Panc1 (cell line): ENCODE measurements around the gene GCN1.

Experiments used
- POLR2AphosphoS5 ChIP-seq: IDR thresholded peaks from 2 replicates; pipeline ENCODE4 v1.6.1; 2012; ENCODE audit warnings: mild to moderate bottlenecking, low read depth, low read length, moderate library complexity
- TF ChIP-seq, protein P1 (sequence below): fragments of 450-650 bp; IDR thresholded peaks from 2 replicates; pipeline ENCODE4 v1.5.1; 2017; ENCODE audit warnings: mild to moderate bottlenecking
- TF ChIP-seq, protein P2 (sequence below), 2 experiments: IDR thresholded peaks; 2 replicates each; pipeline ENCODE4 v1.6.1; 2011 to 2012; ENCODE audit warnings: low read depth in 2 of 2, control low read depth in 1 of 2, low read length in 1 of 2, mild to moderate bottlenecking in 1 of 2, moderate library complexity in 1 of 2; ENCODE audit not compliant: insufficient read depth in 1 of 2

DNA sequence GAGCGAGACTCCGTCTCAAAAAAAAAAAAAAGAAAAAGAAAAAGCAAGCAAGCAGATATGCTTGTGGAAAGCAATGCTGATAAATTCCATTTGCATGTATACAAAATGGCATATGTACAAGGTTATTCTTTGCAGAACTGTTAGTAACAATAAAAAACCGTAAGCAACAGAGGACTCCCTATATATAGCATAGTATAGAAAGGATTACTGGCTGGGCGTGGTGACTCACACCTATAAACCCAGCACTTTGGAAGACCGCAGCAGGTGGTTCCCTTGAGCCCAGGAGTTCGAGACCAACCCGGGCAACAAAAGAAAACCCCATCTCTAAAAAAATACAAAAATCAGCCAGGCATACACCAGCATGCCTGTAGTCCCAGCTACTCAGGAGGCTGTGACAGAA, 13.5 kb downstream of the GCN1 start:
- TF ChIP-seq, protein P1, sequence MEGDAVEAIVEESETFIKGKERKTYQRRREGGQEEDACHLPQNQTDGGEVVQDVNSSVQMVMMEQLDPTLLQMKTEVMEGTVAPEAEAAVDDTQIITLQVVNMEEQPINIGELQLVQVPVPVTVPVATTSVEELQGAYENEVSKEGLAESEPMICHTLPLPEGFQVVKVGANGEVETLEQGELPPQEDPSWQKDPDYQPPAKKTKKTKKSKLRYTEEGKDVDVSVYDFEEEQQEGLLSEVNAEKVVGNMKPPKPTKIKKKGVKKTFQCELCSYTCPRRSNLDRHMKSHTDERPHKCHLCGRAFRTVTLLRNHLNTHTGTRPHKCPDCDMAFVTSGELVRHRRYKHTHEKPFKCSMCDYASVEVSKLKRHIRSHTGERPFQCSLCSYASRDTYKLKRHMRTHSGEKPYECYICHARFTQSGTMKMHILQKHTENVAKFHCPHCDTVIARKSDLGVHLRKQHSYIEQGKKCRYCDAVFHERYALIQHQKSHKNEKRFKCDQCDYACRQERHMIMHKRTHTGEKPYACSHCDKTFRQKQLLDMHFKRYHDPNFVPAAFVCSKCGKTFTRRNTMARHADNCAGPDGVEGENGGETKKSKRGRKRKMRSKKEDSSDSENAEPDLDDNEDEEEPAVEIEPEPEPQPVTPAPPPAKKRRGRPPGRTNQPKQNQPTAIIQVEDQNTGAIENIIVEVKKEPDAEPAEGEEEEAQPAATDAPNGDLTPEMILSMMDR = no peak
- TF ChIP-seq POLR2AphosphoS5 = no peak
- TF ChIP-seq, protein P2, sequence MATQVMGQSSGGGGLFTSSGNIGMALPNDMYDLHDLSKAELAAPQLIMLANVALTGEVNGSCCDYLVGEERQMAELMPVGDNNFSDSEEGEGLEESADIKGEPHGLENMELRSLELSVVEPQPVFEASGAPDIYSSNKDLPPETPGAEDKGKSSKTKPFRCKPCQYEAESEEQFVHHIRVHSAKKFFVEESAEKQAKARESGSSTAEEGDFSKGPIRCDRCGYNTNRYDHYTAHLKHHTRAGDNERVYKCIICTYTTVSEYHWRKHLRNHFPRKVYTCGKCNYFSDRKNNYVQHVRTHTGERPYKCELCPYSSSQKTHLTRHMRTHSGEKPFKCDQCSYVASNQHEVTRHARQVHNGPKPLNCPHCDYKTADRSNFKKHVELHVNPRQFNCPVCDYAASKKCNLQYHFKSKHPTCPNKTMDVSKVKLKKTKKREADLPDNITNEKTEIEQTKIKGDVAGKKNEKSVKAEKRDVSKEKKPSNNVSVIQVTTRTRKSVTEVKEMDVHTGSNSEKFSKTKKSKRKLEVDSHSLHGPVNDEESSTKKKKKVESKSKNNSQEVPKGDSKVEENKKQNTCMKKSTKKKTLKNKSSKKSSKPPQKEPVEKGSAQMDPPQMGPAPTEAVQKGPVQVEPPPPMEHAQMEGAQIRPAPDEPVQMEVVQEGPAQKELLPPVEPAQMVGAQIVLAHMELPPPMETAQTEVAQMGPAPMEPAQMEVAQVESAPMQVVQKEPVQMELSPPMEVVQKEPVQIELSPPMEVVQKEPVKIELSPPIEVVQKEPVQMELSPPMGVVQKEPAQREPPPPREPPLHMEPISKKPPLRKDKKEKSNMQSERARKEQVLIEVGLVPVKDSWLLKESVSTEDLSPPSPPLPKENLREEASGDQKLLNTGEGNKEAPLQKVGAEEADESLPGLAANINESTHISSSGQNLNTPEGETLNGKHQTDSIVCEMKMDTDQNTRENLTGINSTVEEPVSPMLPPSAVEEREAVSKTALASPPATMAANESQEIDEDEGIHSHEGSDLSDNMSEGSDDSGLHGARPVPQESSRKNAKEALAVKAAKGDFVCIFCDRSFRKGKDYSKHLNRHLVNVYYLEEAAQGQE (IDR thresholded peaks at IDR 0.05; ENCODE audit: insufficient read depth in 1 of 2, low read depth in 2 of 2, low read length in 1 of 2) = no peak
